ENCODE measurements around the gene NID1.

GRCh38 chr1:235986869-235987268, 78.0 kb downstream of the NID1 start:
- TF ChIP-seq CTCF (conservative IDR thresholded peaks at IDR 0.05; ENCODE audit: low read depth, low read length), result no peak
- TF ChIP-seq RAD21 (IDR thresholded peaks at IDR 0.05; ENCODE audit: low read length), result no peak
- TF ChIP-seq POLR2A (IDR thresholded peaks at IDR 0.05; ENCODE audit: low read depth, low read length), result no peak
- no peak for TF ChIP-seq MAFK (IDR thresholded peaks at IDR 0.05; ENCODE audit: low read depth, low read length)
